ENCODE measurements around the gene SOWAHA.

SOWAHA gene

DNA sequence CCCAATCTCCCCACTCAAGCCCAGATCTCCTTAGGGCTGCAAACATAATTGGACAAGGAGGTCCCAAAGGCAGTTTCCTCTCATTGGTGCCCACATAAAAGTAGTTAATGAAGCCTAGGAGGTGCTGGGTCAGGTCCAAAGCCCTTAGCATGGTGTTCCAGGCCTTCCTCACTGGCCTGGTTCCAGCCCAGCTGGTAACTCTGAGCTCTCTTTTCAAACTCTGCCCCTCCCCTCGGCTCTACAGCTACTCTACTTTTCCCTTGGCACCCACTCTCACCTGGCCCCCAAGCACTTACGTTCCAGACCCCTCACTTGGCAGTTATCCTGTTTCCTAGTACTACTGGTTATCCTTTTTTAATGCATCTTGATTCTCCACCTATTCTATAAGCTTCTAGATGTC is 46.0 kb upstream of the SOWAHA start:
- no peaks in the 10 kb centered on the region for H4K20me1 ChIP-seq (ENCODE audit: insufficient read depth, low read length)
- H3K9me3 ChIP-seq (ENCODE audit: low read length): no peaks in the 10 kb centered on the region
- H3K4me3 ChIP-seq (ENCODE audit: low read depth, low read length, poor library complexity, severe bottlenecking): no peak overlapping the region
- H3K27me3 ChIP-seq (ENCODE audit: insufficient read depth, low read length): 0 out of 2 replicates have a peak, but pooled peaks cover 10% of the 10 kb centered on the region
- no peaks in the 10 kb centered on the region for H3K36me3 ChIP-seq (ENCODE audit: insufficient read depth, low read length)
- no peaks in the 10 kb centered on the region for H3F3A ChIP-seq (ENCODE audit: insufficient read depth, low read length)
- no peak overlapping the region for H3K9ac ChIP-seq (ENCODE audit: low read length)
- H3K4me1 ChIP-seq (ENCODE audit: insufficient read depth, low read length, severe bottlenecking): no peaks in the 10 kb centered on the region
- H3K27ac ChIP-seq (ENCODE audit: low read depth, low read length, poor library complexity, severe bottlenecking): no peak overlapping the region
- no peak overlapping the region for H3K4me2 ChIP-seq (ENCODE audit: low read length)
- H3K79me2 ChIP-seq (ENCODE audit: insufficient read depth, low read length): no peaks in the 10 kb centered on the region
- no peak overlapping the region for H2AFZ ChIP-seq (ENCODE audit: low read length)
- no peaks in the 10 kb centered on the region for H3K9me2 ChIP-seq (ENCODE audit: low read depth, low read length)
- TF ChIP-seq, protein P1, sequence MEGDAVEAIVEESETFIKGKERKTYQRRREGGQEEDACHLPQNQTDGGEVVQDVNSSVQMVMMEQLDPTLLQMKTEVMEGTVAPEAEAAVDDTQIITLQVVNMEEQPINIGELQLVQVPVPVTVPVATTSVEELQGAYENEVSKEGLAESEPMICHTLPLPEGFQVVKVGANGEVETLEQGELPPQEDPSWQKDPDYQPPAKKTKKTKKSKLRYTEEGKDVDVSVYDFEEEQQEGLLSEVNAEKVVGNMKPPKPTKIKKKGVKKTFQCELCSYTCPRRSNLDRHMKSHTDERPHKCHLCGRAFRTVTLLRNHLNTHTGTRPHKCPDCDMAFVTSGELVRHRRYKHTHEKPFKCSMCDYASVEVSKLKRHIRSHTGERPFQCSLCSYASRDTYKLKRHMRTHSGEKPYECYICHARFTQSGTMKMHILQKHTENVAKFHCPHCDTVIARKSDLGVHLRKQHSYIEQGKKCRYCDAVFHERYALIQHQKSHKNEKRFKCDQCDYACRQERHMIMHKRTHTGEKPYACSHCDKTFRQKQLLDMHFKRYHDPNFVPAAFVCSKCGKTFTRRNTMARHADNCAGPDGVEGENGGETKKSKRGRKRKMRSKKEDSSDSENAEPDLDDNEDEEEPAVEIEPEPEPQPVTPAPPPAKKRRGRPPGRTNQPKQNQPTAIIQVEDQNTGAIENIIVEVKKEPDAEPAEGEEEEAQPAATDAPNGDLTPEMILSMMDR (IDR thresholded peaks at IDR 0.05; ENCODE audit: low read length): no peak
- TF ChIP-seq EZH2 (IDR thresholded peaks at IDR 0.05; ENCODE audit: borderline replicate concordance, low read length): no peak

GRCh38 chr5:132768485-132768868 is 44.6 kb upstream of the SOWAHA start:
- no peaks in the 10 kb centered on the region for H3K79me2 ChIP-seq (ENCODE audit: insufficient read depth, low read length)
- no peaks in the 10 kb centered on the region for H3F3A ChIP-seq (ENCODE audit: insufficient read depth, low read length)
- no peaks in the 10 kb centered on the region for H3K4me1 ChIP-seq (ENCODE audit: insufficient read depth, low read length, severe bottlenecking)
- H4K20me1 ChIP-seq (ENCODE audit: insufficient read depth, low read length): no peaks in the 10 kb centered on the region
- no peak overlapping the region for H3K4me3 ChIP-seq (ENCODE audit: low read depth, low read length, poor library complexity, severe bottlenecking)
- H3K27me3 ChIP-seq (ENCODE audit: insufficient read depth, low read length): 0 out of 2 replicates have a peak, but pooled peaks cover 10% of the 10 kb centered on the region
- no peak for TF ChIP-seq EZH2 (IDR thresholded peaks at IDR 0.05; ENCODE audit: borderline replicate concordance, low read length)
- TF ChIP-seq, protein P1 (IDR thresholded peaks at IDR 0.05; ENCODE audit: low read length): no peak
- H3K9me3 ChIP-seq (ENCODE audit: low read length): no peaks in the 10 kb centered on the region
- no peaks in the 10 kb centered on the region for H3K9me2 ChIP-seq (ENCODE audit: low read depth, low read length)
- H3K27ac ChIP-seq (ENCODE audit: low read depth, low read length, poor library complexity, severe bottlenecking): no peak overlapping the region
- no peak overlapping the region for H3K4me2 ChIP-seq (ENCODE audit: low read length)
- no peak overlapping the region for H2AFZ ChIP-seq (ENCODE audit: low read length)
- H3K36me3 ChIP-seq (ENCODE audit: insufficient read depth, low read length): no peaks in the 10 kb centered on the region
- H3K9ac ChIP-seq (ENCODE audit: low read length): no peak overlapping the region

DNA sequence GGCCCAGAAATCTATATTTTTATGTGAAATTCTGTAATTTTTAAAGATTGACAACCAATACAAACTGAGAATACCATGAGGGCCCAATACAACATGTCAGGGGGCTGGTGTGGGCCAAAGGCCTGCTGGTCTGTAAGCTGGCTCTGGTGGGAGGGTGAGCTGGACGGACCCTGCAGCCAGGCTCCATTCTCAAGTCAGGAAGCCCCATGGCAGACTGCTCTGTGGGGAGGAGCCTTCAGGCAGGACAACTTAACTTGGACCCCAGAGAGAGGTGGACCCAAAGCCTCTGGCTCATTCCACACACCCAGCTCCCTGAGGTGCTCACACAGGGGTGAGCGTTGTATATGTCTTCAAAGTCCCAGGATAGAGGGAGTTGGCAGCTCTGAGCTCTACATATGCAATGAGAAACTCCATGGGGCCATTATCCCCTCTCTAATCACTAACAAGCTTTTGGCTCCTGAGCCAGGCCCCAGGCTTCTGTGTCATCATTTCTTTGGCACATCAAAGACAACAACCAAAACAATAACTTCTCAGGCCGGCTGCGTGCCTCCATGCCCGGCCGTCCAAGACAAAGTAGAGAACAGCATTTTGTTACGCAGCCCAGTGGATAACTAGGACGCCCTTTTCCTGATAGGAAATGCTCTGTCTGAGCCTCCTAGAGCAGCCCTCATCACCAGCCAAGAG is 42.5 kb upstream of the SOWAHA start:
- no peaks in the 10 kb centered on the region for H3K79me2 ChIP-seq (ENCODE audit: insufficient read depth, low read length)
- H3K4me1 ChIP-seq (ENCODE audit: insufficient read depth, low read length, severe bottlenecking): no peaks in the 10 kb centered on the region
- no peak overlapping the region for H3K4me2 ChIP-seq (ENCODE audit: low read length)
- no peaks in the 10 kb centered on the region for H3K36me3 ChIP-seq (ENCODE audit: insufficient read depth, low read length)
- H3K9ac ChIP-seq (ENCODE audit: low read length): no peak overlapping the region
- no peak overlapping the region for H2AFZ ChIP-seq (ENCODE audit: low read length)
- H3K4me3 ChIP-seq (ENCODE audit: low read depth, low read length, poor library complexity, severe bottlenecking): no peak overlapping the region
- no peak overlapping the region for H3K27ac ChIP-seq (ENCODE audit: low read depth, low read length, poor library complexity, severe bottlenecking)
- H3F3A ChIP-seq (ENCODE audit: insufficient read depth, low read length): no peaks in the 10 kb centered on the region
- no peaks in the 10 kb centered on the region for H4K20me1 ChIP-seq (ENCODE audit: insufficient read depth, low read length)
- no peaks in the 10 kb centered on the region for H3K9me2 ChIP-seq (ENCODE audit: low read depth, low read length)
- TF ChIP-seq EZH2 (IDR thresholded peaks at IDR 0.05; ENCODE audit: borderline replicate concordance, low read length): no peak
- TF ChIP-seq, protein P1 (IDR thresholded peaks at IDR 0.05; ENCODE audit: low read length): no peak
- H3K27me3 ChIP-seq (ENCODE audit: insufficient read depth, low read length): peaks cover 14% of the 10 kb centered on the region; the same call in 1 of the 2 replicates
- H3K9me3 ChIP-seq (ENCODE audit: low read length): no peaks in the 10 kb centered on the region
